Retinal pigment epithelial cell (primary cell): ENCODE results near the gene SGF29.

ENCODE experiments used
- DNase-seq: peaks from one replicate; pipeline ENCODE4 v3.0.0-alpha.2; 2010; ENCODE audit warnings: low read depth
- H3K4me3 ChIP-seq: 2 replicates; pipeline ENCODE4 v1.5.1; 2011; ENCODE audit warnings: mild to moderate bottlenecking, low read length, control low read depth, moderate library complexity
- TF ChIP-seq, protein P1 (sequence below): conservative IDR thresholded peaks from 2 replicates; pipeline ENCODE4 v1.5.1; 2011; ENCODE audit warnings: low read depth, low read length, control low read depth, inconsistent platforms

Gene SGF29

DNA sequence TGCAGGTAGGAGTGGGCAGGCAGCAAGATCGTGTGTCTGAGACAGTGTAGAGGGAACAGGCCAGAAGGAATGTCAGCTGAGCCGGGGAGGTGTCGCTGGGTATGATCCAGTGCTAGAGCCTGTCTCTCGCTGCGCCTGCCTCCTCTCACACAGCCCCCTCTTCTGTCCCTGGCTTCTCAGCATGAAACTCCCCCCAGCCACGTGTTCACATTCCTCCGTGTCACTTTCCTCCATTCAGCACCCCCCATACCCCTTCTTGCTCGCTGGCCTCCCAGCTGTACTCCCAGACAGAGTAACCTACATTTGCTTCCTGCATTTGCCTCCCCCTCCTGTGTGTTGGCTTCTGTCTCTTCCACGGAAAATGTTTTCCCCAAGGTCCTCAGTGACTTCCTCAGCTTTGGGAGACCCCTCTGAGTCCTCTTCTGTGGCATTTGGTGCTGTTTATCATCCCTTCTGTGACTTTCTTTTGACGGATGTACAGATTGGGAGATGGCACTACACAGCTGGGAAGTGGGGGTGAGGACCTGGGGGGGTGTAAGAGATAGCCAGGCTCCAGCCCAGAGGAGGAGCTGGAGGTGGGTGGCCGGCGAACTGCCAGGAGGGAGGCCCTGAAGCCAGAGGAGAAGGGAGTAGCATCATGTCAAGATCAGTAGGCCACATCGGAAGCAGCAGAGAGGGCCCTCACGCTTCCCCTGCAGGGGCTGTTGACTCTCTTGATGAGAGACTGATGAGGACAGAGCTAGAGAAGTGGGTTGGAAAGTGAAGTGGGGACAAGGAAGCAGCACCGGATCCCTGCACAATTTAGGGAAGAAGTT lies 19.2 kb downstream of the SGF29 start:
- TF ChIP-seq, protein P1, sequence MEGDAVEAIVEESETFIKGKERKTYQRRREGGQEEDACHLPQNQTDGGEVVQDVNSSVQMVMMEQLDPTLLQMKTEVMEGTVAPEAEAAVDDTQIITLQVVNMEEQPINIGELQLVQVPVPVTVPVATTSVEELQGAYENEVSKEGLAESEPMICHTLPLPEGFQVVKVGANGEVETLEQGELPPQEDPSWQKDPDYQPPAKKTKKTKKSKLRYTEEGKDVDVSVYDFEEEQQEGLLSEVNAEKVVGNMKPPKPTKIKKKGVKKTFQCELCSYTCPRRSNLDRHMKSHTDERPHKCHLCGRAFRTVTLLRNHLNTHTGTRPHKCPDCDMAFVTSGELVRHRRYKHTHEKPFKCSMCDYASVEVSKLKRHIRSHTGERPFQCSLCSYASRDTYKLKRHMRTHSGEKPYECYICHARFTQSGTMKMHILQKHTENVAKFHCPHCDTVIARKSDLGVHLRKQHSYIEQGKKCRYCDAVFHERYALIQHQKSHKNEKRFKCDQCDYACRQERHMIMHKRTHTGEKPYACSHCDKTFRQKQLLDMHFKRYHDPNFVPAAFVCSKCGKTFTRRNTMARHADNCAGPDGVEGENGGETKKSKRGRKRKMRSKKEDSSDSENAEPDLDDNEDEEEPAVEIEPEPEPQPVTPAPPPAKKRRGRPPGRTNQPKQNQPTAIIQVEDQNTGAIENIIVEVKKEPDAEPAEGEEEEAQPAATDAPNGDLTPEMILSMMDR: no peak
- no peak for DNase-seq
- H3K4me3 ChIP-seq: no peak overlapping the region

DNA sequence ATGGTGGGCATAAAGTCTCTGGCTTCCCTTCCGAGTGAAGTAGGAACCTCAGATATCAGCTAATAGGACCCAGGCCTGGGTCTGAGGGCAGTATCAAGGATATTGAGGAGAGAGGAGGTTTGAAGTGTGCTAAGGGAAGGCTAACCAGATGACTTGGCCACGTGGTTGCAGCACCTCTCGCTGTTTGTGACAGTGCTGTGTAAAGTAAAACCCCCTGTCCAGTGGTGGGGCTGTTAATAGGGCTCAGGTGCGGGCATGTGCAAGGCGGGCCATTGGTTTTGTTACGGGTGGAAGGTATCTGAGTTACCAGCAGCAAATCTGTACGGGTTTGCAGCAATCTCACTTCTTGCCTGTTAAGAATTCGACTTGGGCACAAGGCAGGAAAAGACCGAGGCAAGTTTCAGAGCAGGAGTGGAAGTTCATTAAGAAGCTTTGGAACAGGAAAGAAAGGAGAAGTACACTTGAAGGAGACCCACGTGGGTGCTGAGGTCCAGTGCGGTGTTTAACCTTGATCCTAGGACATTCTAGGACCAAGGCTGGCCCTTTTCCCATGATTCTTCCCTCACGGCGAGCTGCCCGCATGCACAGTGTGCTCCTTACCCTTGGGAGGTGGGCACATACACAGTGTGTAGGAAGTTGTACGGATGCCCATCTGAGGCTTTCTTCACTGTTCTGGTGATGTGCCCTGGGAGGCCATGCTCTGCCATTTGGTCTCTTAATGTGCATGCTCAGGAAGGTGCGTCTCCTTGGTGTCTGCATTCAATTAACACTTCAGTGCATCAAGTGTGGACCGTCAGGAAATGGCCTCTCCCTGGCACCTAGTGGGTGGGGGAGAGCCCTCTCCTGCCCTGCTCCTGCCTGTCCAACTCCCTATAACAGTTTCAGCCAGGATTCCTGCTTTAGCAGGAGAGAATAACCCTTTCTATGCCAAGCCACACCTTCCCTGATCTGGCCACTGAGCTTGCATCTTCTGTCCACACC lies 20.3 kb downstream of the SGF29 start:
- H3K4me3 ChIP-seq: no peak overlapping the region
- TF ChIP-seq, protein P1: no peak
- DNase-seq: no peak

DNA sequence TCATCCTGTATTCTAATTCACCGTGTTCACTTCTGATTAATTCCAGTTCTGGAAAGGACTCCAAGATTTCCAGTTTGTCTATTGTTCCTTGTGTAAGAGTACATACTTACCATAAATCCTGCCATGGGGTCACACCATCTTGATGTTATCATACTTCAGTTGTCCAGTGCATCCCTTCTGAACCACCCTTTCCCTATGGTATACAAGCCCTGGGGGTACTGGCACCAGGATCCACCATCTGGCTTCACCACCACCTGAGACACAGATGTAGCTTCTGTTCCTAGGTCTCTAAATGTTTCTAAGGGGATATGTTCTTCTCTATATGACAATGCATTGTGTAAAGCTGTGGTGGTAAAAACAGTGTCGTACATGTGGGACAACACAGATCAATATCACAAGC lies 21.2 kb downstream of the SGF29 start:
- no peak for DNase-seq
- H3K4me3 ChIP-seq: no peak overlapping the region
- TF ChIP-seq, protein P1: no peak

DNA sequence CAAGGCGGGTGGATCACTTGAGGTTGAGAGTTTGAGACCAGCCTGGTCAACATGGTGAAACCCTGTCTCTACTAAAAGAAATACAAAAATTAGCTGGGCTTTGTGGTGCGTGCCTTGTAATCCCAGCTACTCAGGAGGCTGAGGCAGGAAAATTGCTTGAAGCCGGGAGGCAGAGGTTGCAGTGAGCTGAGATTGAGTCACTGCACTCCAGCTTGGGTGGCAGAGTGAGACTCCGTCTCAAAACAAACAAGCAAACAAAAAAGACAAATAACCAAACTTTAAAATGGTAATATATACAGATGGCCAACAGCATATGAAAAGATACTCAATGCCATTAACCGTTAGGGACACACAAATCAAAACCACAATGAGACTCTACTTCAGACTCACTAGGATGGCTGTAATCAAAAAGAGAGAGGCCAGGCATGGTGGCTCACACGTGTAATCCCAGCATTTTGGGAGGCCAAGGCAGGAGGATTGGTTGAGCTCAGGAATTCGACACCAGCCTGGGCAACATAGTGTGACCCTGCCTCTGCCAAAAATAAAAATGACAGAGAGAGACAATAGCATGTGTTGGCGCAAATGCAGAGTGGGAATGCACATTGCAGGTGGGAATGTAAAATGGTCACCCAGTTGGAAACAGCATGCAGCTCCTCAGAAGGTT lies 21.9 kb downstream of the SGF29 start:
- TF ChIP-seq, protein P1: no peak

DNA sequence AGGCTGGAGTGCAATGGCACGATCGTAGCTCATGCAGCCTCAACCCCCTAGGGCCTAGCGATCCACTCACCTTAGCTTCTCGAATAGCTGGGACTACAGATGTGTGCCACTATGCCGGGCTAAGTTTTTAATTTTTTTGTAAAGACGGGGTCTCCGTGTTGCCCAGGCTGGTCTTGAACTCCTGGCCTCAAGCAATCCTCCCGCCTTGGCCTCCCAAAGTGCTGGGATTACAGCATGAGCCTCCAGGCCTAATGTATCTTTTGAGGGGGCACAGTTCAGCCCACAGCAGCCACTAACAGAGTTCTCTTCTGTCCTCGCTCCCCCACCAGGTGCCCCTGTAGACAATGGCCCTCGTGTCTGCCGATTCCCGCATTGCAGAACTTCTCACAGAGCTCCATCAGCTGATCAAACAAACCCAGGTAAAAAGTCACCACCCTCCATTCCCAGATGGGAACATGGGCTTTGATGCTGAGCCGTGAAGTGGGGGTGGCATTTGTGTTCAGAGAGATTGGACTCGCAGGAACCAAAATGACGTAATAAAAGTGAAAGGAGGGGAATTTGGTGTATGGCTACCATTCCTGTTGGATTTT lies 27.1 kb downstream of the SGF29 start:
- TF ChIP-seq, protein P1: no peak
- DNase-seq: no peak
- no peak overlapping the region for H3K4me3 ChIP-seq

More for the DNA sequence above, 21.9 kb downstream of the SGF29 start:
- no peak overlapping the region for H3K4me3 ChIP-seq
- no peak for DNase-seq

DNA sequence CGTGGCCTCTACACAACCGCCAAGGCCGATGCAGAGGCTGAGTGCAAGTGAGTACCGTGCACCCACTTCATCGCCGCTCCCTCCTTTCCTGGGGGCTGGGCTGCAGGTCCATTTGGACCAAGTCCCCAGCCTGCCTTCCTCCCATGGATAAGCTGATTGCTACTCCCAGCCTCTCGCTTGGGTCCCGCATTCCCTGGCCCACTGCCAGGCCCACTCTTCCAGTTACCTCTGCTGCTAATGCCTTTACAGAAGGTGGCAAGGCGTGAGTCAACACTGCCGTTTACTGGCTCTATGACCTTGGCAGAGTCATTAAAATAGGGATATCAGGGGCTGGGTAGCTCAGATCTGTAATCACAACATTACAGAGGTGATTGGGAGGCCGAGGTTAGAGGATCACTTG lies 32.0 kb downstream of the SGF29 start:
- DNase-seq: peak; percentile 68
- TF ChIP-seq, protein P1: no peak

More for the DNA sequence above, 32.0 kb downstream of the SGF29 start:
- no peak overlapping the region for H3K4me3 ChIP-seq
